CD4-positive, CD25-positive, alpha-beta regulatory T cell (primary cell): ENCODE measurements around the gene CASP8AP2. TPM values are rescaled to one million over a fixed set of nuclear protein-coding genes. Genes with fewer than 3 reads are reported as not detected.
"Not testable (repeated sequence)": the region's sequence is repeated elsewhere in the genome, so short reads cannot be mapped to it uniquely, and the experiment has no call there.

Experiments used
- ATAC-seq, 2 donors: fragments of 150-1000 bp; cut with Tn5 transposase; one replicate each; pipeline ENCODE4 v1.10.0; 2021; ENCODE audit warnings: low read depth in 2 of 2, moderate number of reproducible peaks in 2 of 2, moderate library complexity in 1 of 2
- DNase-seq, 3 donors: peaks; one replicate each; pipeline versions ENCODE4 v3.0.0 to v3.0.0-alpha.2; 2012 to 2022; ENCODE audit warnings: mixed read lengths in 1 of 3
- H3K27ac ChIP-seq: one replicate; pipeline ENCODE4 v1.7.0; 2013; ENCODE audit warnings: mild to moderate bottlenecking, low read length; ENCODE audit not compliant: insufficient read depth, poor library complexity, severe bottlenecking
- H3K27me3 ChIP-seq: one replicate; pipeline ENCODE4 v1.7.0; 2013; ENCODE audit warnings: low read length; ENCODE audit not compliant: control insufficient read depth, insufficient read depth
- H3K36me3 ChIP-seq: one replicate; pipeline ENCODE4 v1.7.0; 2013; ENCODE audit warnings: mild to moderate bottlenecking, low read length, moderate library complexity; ENCODE audit not compliant: control insufficient read depth, insufficient read depth
- H3K4me1 ChIP-seq: 2 replicates; pipeline ENCODE4 v1.7.0; 2013; ENCODE audit warnings: mild to moderate bottlenecking, low read length; ENCODE audit not compliant: insufficient read depth, control insufficient read depth, poor library complexity, severe bottlenecking
- H3K4me3 ChIP-seq: one replicate; pipeline ENCODE4 v1.7.0; 2013; ENCODE audit warnings: low read depth, mild to moderate bottlenecking, low read length, moderate library complexity
- H3K9me3 ChIP-seq, 2 experiments: 1 replicate in 1 of 2; 2 replicates in 1 of 2; pipeline ENCODE4 v1.7.0; 2013; ENCODE audit warnings: low read length in 2 of 2, mild to moderate bottlenecking in 1 of 2, moderate library complexity in 1 of 2; ENCODE audit not compliant: control insufficient read depth in 2 of 2
- H3K27ac Mint-ChIP-seq, 3 donors: one replicate each; pipeline ENCODE4 v1.8.0; 2020 to 2022; ENCODE audit warnings: mild to moderate bottlenecking in 3 of 3, mixed read lengths in 3 of 3, moderate library complexity in 2 of 3
- H3K27me3 Mint-ChIP-seq: one replicate; pipeline ENCODE4 v1.8.0; 2022; ENCODE audit warnings: mild to moderate bottlenecking, mixed read lengths
- H3K36me3 Mint-ChIP-seq: one replicate; pipeline ENCODE4 v1.8.0; 2020; ENCODE audit warnings: mixed read lengths
- H3K4me1 Mint-ChIP-seq, 4 donors: one replicate each; pipeline ENCODE4 v1.8.0; 2020 to 2022; ENCODE audit warnings: mixed read lengths in 4 of 4, mild to moderate bottlenecking in 1 of 4
- H3K4me3 Mint-ChIP-seq, 4 donors: one replicate each; pipeline ENCODE4 v1.8.0; 2020 to 2022; ENCODE audit warnings: mild to moderate bottlenecking in 4 of 4, mixed read lengths in 4 of 4, moderate library complexity in 3 of 4
- H3K9me3 Mint-ChIP-seq, 7 donors: one replicate each; pipeline ENCODE4 v1.8.0; 2020 to 2022; ENCODE audit warnings: mixed read lengths in 7 of 7, mild to moderate bottlenecking in 3 of 7, moderate library complexity in 2 of 7
- polyA plus RNA-seq, 4 donors: library from polyadenylated mRNA; unstranded; fragments of 300-500 nt; fragmentation: Illumina TruSeq; gene quantifications; one replicate each; pipeline ENCODE4 v1.2.3, GENCODE V29; 2021
- total RNA-seq: library from RNA; stranded (reverse); gene quantifications from one replicate; pipeline ENCODE4 v1.2.3, GENCODE V29; 2022

The CASP8AP2 gene
- total and polyA plus RNA-seq, 5 donors from 2014 or later = 30.8 to 59.2 (median 51.0) TPM

DNA sequence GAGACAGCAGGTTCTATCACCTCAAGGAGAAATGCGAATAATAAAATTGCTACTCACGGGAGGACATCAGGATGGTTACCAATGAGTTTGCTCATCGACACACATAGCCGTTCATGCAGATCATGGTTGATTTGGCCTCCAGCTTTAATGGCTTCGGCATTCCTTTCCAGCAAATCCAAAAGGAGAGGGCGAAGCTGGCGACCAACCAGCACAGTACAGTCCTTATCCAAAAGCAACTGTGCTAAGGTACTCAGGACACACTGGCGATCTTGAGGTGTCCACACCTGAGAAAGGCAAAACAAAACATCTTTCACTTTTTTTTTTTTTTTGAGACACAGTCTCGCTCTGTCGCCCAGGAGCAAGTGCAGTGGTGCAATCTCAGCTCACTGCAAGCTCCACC is 26.4 kb upstream of the CASP8AP2 start:
- Mint-ChIP-seq H3K9me3 (no peaks in the 10 kb centered on the region), H3K36me3 (peaks cover 22% of the 10 kb centered on the region), H3K27ac (peak overlapping the region in 2 of 3 donors; percentile 4 to 20), H3K4me3 (peak overlapping the region in 1 of 4 donors; percentile 5), H3K4me1 (peaks cover 13 to 33% (median 27%) of the 10 kb centered on the region in 4 donors), H3K27me3 (no peaks in the 10 kb centered on the region)
- Histone ChIP-seq H3K27ac (no peak overlapping the region), H3K9me3 (no peaks in the 10 kb centered on the region), H3K4me1 (no peaks in the 10 kb centered on the region), H3K36me3 (peaks cover 23% of the 10 kb centered on the region), H3K4me3 (no peak overlapping the region), H3K27me3 (no peaks in the 10 kb centered on the region)
- ATAC-seq = no peak
- no peak for DNase-seq

DNA sequence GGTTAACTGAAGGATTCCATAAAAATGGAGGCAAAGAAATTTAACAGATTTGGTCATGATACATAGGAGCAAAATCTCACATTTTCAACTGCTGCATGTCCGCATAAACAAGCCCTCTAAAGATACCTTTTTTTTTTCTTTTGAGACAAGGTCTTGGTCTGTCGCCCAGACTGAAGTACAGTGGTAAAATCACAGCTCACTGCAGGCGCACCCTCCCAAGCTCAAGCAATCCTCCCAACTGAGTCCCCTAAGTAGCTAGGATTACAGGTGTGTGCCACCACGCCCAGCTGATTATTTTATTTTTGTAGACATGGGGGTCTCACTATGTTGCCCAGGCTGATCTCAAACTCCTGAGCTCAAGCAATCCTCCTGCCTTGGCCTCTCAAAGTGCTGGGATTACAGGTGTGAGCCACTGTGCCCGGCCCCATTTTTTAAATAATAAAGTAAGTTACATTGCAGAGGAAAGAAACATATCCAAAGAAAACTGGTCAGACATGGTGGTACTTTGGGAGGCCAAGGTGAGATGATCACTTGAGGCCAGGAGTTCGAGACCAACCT is 23.8 kb upstream of the CASP8AP2 start:
- Histone ChIP-seq H3K27me3 (no peaks in the 10 kb centered on the region), H3K36me3 (peaks cover 14% of the 10 kb centered on the region), H3K4me1 (no peaks in the 10 kb centered on the region), H3K27ac (no peak overlapping the region), H3K4me3 (no peak overlapping the region), H3K9me3 (no peaks in the 10 kb centered on the region)
- H3K36me3 Mint-ChIP-seq = peaks cover 11% of the 10 kb centered on the region
- peaks cover 23 to 40% (median 29%) of the 10 kb centered on the region in 4 donors for H3K4me1 Mint-ChIP-seq
- no peak overlapping the region for H3K4me3 Mint-ChIP-seq
- H3K9me3 Mint-ChIP-seq = no peaks in the 10 kb centered on the region
- ATAC-seq (no peak), DNase-seq (no peak)
- peak overlapping the region in 2 of 3 donors; percentile 6 to 51 for H3K27ac Mint-ChIP-seq
- no peaks in the 10 kb centered on the region for H3K27me3 Mint-ChIP-seq

DNA sequence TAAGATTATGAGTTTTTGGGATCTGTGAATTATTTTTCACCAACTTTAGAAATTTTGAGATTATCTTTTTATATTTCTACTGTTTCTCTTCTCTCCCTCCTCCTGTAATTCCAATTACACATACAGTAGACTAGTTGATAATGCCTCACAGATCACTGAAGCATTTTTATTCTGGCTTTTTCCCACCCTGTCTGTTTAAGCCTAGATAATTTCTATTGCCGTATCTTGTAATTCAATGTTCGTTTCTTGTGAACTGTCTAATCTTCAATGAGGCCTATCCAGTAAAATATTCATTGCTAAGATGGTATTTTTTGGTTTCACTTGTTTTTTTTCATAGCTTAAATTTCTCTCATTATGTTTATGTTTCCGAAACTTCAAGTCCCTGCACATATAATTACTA is 22.1 kb upstream of the CASP8AP2 start:
- Mint-ChIP-seq H3K27me3 (no peaks in the 10 kb centered on the region), H3K9me3 (no peaks in the 10 kb centered on the region), H3K36me3 (peaks cover 5% of the 10 kb centered on the region), H3K27ac (peak overlapping the region in 2 of 3 donors; percentile 75 to 79), H3K4me1 (peaks cover 23 to 48% (median 32%) of the 10 kb centered on the region in 4 donors), H3K4me3 (no peak overlapping the region)
- Histone ChIP-seq H3K27me3 (no peaks in the 10 kb centered on the region), H3K9me3 (no peaks in the 10 kb centered on the region), H3K4me3 (no peak overlapping the region), H3K36me3 (peaks cover 7% of the 10 kb centered on the region), H3K27ac (no peak overlapping the region), H3K4me1 (no peaks in the 10 kb centered on the region)
- DNase-seq (no peak), ATAC-seq (no peak)

GRCh38 chr6:89813422-89813821 is 16.3 kb upstream of the CASP8AP2 start:
- not testable (repeated sequence) for H3K27ac ChIP-seq, H3K27me3 ChIP-seq, DNase-seq, H3K4me3 Mint-ChIP-seq, ATAC-seq, H3K9me3 Mint-ChIP-seq, H3K4me1 ChIP-seq, H3K27me3 Mint-ChIP-seq, H3K36me3 ChIP-seq, H3K4me3 ChIP-seq, H3K9me3 ChIP-seq, H3K36me3 Mint-ChIP-seq
- Mint-ChIP-seq H3K27ac (peak overlapping the region in 1 of 3 donors; percentile 20), H3K4me1 (peaks cover 9 to 56% (median 33%) of the 10 kb centered on the region in 4 donors)

GRCh38 chr6:89817481-89817880 is 12.2 kb upstream of the CASP8AP2 start:
- peaks cover 5% of the 10 kb centered on the region for H3K36me3 Mint-ChIP-seq
- H3K9me3 Mint-ChIP-seq = no peaks in the 10 kb centered on the region
- H3K36me3 ChIP-seq = no peaks in the 10 kb centered on the region
- H3K27me3 Mint-ChIP-seq = no peaks in the 10 kb centered on the region
- no peak overlapping the region for H3K27ac ChIP-seq
- peaks cover 9 to 53% (median 34%) of the 10 kb centered on the region in 4 donors for H3K4me1 Mint-ChIP-seq
- H3K27ac Mint-ChIP-seq = peak overlapping the region in 2 of 3 donors; percentile 38 to 57
- no peaks in the 10 kb centered on the region for H3K27me3 ChIP-seq
- H3K4me3 Mint-ChIP-seq = peak overlapping the region; percentile 78 to 98 (median 94)
- no peaks in the 10 kb centered on the region for H3K9me3 ChIP-seq
- H3K4me1 ChIP-seq = peaks cover 23% of the 10 kb centered on the region
- H3K4me3 ChIP-seq = peak overlapping the region; percentile 53
- ATAC-seq = no peak
- DNase-seq = no peak

DNA sequence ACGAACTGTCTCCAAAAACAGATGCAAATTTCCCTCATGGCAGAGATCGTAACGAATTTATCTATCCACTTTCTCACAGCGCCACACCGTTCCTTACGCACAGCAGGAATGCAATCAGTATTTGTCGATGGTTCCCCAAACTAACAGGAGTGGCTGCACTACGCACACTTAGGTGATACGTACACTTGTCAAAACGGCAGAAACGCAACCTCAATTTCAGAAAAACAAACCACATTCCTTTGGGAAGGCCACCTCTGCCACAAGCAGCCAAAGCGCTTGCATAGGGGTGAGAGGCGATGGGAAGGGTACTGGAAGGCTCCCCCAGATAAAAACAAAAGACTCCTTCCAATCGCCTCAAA is 10.7 kb upstream of the CASP8AP2 start:
- Histone ChIP-seq H3K4me1 (peaks cover 23% of the 10 kb centered on the region), H3K27ac (peak overlapping the region; percentile 89), H3K4me3 (peak overlapping the region; percentile 99), H3K36me3 (no peaks in the 10 kb centered on the region), H3K27me3 (no peaks in the 10 kb centered on the region), H3K9me3 (no peaks in the 10 kb centered on the region)
- ATAC-seq = peak in 1 of 2 donors; percentile 4
- no peaks in the 10 kb centered on the region for H3K9me3 Mint-ChIP-seq
- no peaks in the 10 kb centered on the region for H3K27me3 Mint-ChIP-seq
- H3K4me3 Mint-ChIP-seq = peak overlapping the region; percentile 91 to 98 (median 94)
- H3K4me1 Mint-ChIP-seq = peaks cover 9 to 51% (median 35%) of the 10 kb centered on the region in 4 donors
- H3K36me3 Mint-ChIP-seq = peaks cover 5% of the 10 kb centered on the region
- peak in 1 of 3 donors; percentile 25 for DNase-seq
- peak overlapping the region; percentile 95 to 99 (median 95) for H3K27ac Mint-ChIP-seq

DNA sequence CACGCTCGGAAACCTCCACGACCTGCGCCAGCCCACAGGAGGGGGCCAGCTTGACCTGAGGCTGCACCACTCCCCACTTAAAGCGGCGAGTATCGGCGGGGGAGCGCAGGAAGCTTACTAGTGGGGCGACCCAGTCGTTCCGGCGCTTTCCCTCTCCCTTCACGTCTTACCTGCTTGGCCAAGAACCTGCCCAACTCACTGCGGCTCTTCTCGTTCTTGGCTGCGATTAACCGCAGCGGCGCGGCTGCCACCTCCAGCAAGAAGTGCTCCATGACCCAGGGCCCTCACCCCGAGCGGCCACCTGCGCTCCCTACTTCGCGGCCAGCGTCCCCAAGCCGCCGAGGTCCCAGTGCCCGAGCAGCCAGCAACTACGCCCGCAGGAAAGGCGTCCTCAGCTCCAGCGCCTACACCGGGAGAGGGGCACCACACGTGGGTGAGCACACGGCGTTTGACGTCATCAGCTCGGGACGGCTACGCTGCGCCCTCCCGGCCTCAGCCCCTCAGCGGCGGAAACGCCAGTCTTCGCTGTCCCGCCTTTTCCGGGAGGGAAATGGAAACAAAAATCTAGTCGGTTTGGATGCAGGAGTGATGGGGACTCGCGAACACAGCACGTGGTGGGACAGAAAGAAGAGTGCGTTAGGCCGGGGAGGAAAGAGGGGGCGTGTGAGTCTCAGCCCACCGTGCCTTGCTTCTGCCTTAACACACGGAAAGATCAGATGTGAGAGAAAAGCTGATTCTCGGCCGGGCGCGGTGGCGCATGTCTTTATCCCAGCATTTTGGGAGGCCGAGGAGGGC is 10.1 kb upstream of the CASP8AP2 start, which contains the start of gene MDN1:
Gene MDN1 (minus strand): TSS at position 459 of the 795 bp plus-strand sequence. CDS start 187 bp downstream, at position 272.
- Mint-ChIP-seq H3K4me3 (peak within 1 kb of the TSS; percentile 91 to 98 (median 94)), H3K27me3 (no peaks in the 10 kb centered on the region), H3K4me1 (peaks cover 9 to 45% (median 29%) of the 10 kb centered on the region in 4 donors), H3K36me3 (no peaks in the 10 kb centered on the region), H3K27ac (peak within 1 kb of the TSS; percentile 95 to 99 (median 95)), H3K9me3 (no peaks in the 10 kb centered on the region)
- Histone ChIP-seq H3K36me3 (no peaks in the 10 kb centered on the region), H3K4me3 (peak within 1 kb of the TSS; percentile 99), H3K9me3 (no peaks in the 10 kb centered on the region), H3K27ac (peak within 1 kb of the TSS; percentile 89), H3K4me1 (peaks cover 23% of the 10 kb centered on the region), H3K27me3 (no peaks in the 10 kb centered on the region)
- DNase-seq (peak; percentile 87 to 96 (median 88)), ATAC-seq (peak; percentile 95 to 96)
